GM23338 (cell line): Measurements from ENCODE around the gene MYH6. TPM values are rescaled to one million over a fixed set of nuclear protein-coding genes. Genes with fewer than 3 reads are reported as not detected.

Experiments
- ATAC-seq: fragments of 200-7000 bp; cut with Tn5 transposase; 3 replicates; pipeline ENCODE4 v1.9.1; 2020
- DNase-seq: peaks from one replicate; pipeline ENCODE4 v3.0.0-alpha.2; 2015; ENCODE audit warnings: low spot score
- H2AFZ ChIP-seq: fragments of 200-600 bp; sonication (generic); 2 replicates; pipeline ENCODE4 v1.8.0; 2016; ENCODE audit warnings: antibody characterized with exemption, mild to moderate bottlenecking, moderate library complexity
- H3F3A ChIP-seq: fragments of 200-600 bp; sonication (generic); replicated peaks from 2 replicates; pipeline ENCODE4 v1.8.0; 2017; ENCODE audit warnings: antibody characterized with exemption, mixed run types, low read depth
- H3K27ac ChIP-seq: fragments of 200-600 bp; sonication (generic); 2 replicates; pipeline ENCODE4 v1.6.1; 2016; ENCODE audit warnings: low read depth
- H3K27me3 ChIP-seq: fragments of 200-600 bp; sonication (generic); 2 replicates; pipeline ENCODE4 v1.8.0; 2016; ENCODE audit warnings: mild to moderate bottlenecking, mixed run types, moderate library complexity; ENCODE audit not compliant: insufficient read depth
- H3K36me3 ChIP-seq: fragments of 200-600 bp; sonication (generic); 2 replicates; pipeline ENCODE4 v1.8.0; 2016; ENCODE audit warnings: mild to moderate bottlenecking; ENCODE audit not compliant: insufficient read depth
- H3K4me1 ChIP-seq: fragments of 200-600 bp; sonication (generic); 2 replicates; pipeline ENCODE4 v1.8.0; 2016; ENCODE audit warnings: mild to moderate bottlenecking, moderate library complexity; ENCODE audit not compliant: insufficient read depth
- H3K4me2 ChIP-seq: fragments of 200-600 bp; sonication (generic); 2 replicates; pipeline ENCODE4 v1.7.1; 2017; ENCODE audit warnings: mixed run types
- H3K4me3 ChIP-seq: fragments of 200-600 bp; sonication (generic); 2 replicates; pipeline ENCODE4 v1.6.1; 2016; ENCODE audit warnings: mixed run types
- H3K79me2 ChIP-seq: fragments of 200-600 bp; sonication (generic); replicated peaks from 2 replicates; pipeline ENCODE4 v1.8.0; 2017; ENCODE audit warnings: mild to moderate bottlenecking; ENCODE audit not compliant: insufficient read depth
- H3K9me2 ChIP-seq: fragments of 200-600 bp; sonication (generic); 2 replicates; pipeline ENCODE4 v1.8.0; 2017; ENCODE audit not compliant: insufficient read depth
- H4K20me1 ChIP-seq: fragments of 200-600 bp; sonication (generic); replicated peaks from 2 replicates; pipeline ENCODE4 v1.8.0; 2017; ENCODE audit warnings: mild to moderate bottlenecking; ENCODE audit not compliant: insufficient read depth
- H3K27ac Mint-ChIP-seq: 2 replicates; pipeline ENCODE4 v1.8.0; 2020; ENCODE audit warnings: inconsistent platforms, mild to moderate bottlenecking, moderate library complexity, mixed read lengths
- H3K27me3 Mint-ChIP-seq: 3 replicates; pipeline ENCODE4 v1.8.0; 2022; ENCODE audit warnings: low read depth, mild to moderate bottlenecking, moderate library complexity, mixed read lengths, inconsistent platforms; ENCODE audit not compliant: insufficient read depth, poor library complexity
- H3K36me3 Mint-ChIP-seq: 3 replicates; pipeline ENCODE4 v1.8.0; 2021; ENCODE audit warnings: low read depth, mild to moderate bottlenecking, inconsistent platforms, moderate library complexity, mixed read lengths
- H3K4me1 Mint-ChIP-seq: 3 replicates; pipeline ENCODE4 v1.8.0; 2020; ENCODE audit warnings: mild to moderate bottlenecking, inconsistent platforms, mixed read lengths
- H3K4me3 Mint-ChIP-seq: 3 replicates; pipeline ENCODE4 v1.8.0; 2021; ENCODE audit warnings: moderate library complexity, mild to moderate bottlenecking, inconsistent platforms, mixed read lengths
- H3K9me3 Mint-ChIP-seq: 3 replicates; pipeline ENCODE4 v1.8.0; 2020; ENCODE audit warnings: moderate library complexity, mild to moderate bottlenecking, inconsistent platforms, mixed read lengths
- CREB1 ChIP-seq: fragments of 250-450 bp; sonication (Bioruptor Pico); IDR thresholded peaks from 2 replicates; pipeline ENCODE4 v1.5.0; 2020; ENCODE audit warnings: low read depth, mild to moderate bottlenecking, moderate library complexity
- CTCF ChIP-seq, 2 experiments: fragments of 200-600 bp in 1 of 2; sonication (generic) in 1 of 2; conservative IDR thresholded peaks; 2 replicates each; pipeline versions ENCODE4 v1.5.1 to v1.6.1; 2016 to 2017; ENCODE audit warnings: antibody characterized with exemption in 2 of 2, low read depth in 2 of 2, mild to moderate bottlenecking in 2 of 2, moderate library complexity in 1 of 2
- EZH2phosphoT487 ChIP-seq: fragments of 200-600 bp; sonication (generic); IDR thresholded peaks from one replicate; pipeline ENCODE4 v1.8.1; 2018; ENCODE audit warnings: antibody characterized with exemption; ENCODE audit not compliant: unreplicated experiment
- JUNB ChIP-seq: IDR thresholded peaks from one replicate; pipeline ENCODE4 v1.6.1; 2016; ENCODE audit warnings: antibody characterized with exemption; ENCODE audit not compliant: unreplicated experiment
- POLR2AphosphoS5 ChIP-seq: IDR thresholded peaks from 2 replicates; pipeline ENCODE4 v1.6.1; 2016; ENCODE audit warnings: antibody characterized with exemption, low read depth
- ZNF114 ChIP-seq: fragments of 250-450 bp; sonication (Bioruptor Pico); IDR thresholded peaks from 2 replicates; pipeline ENCODE4 v1.5.0; 2020; ENCODE audit warnings: mild to moderate bottlenecking, moderate library complexity
- ZNF331 ChIP-seq: fragments of 250-450 bp; sonication (Bioruptor Pico); IDR thresholded peaks from 2 replicates; pipeline ENCODE4 v1.5.0; 2020; ENCODE audit warnings: low read depth, mild to moderate bottlenecking, moderate library complexity
- ZNF462 ChIP-seq: fragments of 250-450 bp; sonication (Bioruptor Pico); IDR thresholded peaks from 2 replicates; pipeline ENCODE4 v1.5.0; 2020; ENCODE audit warnings: mild to moderate bottlenecking, moderate library complexity
- polyA plus RNA-seq: library from polyadenylated mRNA; unstranded; fragments of >200 nt; fragmentation: Nextera tagmentation; extraction: Ambion mirVana; gene quantifications from 2 replicates; pipeline ENCODE4 v1.2.1, GENCODE V29; 2016
- total RNA-seq: library from RNA; depleted of rRNA; stranded (reverse); fragments of >200 nt; shearing (Covaris generic); gene quantifications from 2 replicates; pipeline ENCODE4 v1.2.3, GENCODE V29; 2014
- TF ChIP-seq, protein P1 (sequence below): IDR thresholded peaks from one replicate; pipeline ENCODE4 v1.6.1; 2018; ENCODE audit warnings: antibody characterized with exemption; ENCODE audit not compliant: unreplicated experiment
- TF ChIP-seq, protein P2 (sequence below): IDR thresholded peaks from 2 replicates; pipeline ENCODE4 v1.6.1; 2016; ENCODE audit warnings: antibody characterized with exemption

The MYH6 gene
- total and polyA plus RNA-seq, 2 experiments from 2014 or later = 0.03 to 0.10 TPM

- no peak for TF ChIP-seq ZNF462 (CRISPR knock-in tag)
- TF ChIP-seq, protein P1, sequence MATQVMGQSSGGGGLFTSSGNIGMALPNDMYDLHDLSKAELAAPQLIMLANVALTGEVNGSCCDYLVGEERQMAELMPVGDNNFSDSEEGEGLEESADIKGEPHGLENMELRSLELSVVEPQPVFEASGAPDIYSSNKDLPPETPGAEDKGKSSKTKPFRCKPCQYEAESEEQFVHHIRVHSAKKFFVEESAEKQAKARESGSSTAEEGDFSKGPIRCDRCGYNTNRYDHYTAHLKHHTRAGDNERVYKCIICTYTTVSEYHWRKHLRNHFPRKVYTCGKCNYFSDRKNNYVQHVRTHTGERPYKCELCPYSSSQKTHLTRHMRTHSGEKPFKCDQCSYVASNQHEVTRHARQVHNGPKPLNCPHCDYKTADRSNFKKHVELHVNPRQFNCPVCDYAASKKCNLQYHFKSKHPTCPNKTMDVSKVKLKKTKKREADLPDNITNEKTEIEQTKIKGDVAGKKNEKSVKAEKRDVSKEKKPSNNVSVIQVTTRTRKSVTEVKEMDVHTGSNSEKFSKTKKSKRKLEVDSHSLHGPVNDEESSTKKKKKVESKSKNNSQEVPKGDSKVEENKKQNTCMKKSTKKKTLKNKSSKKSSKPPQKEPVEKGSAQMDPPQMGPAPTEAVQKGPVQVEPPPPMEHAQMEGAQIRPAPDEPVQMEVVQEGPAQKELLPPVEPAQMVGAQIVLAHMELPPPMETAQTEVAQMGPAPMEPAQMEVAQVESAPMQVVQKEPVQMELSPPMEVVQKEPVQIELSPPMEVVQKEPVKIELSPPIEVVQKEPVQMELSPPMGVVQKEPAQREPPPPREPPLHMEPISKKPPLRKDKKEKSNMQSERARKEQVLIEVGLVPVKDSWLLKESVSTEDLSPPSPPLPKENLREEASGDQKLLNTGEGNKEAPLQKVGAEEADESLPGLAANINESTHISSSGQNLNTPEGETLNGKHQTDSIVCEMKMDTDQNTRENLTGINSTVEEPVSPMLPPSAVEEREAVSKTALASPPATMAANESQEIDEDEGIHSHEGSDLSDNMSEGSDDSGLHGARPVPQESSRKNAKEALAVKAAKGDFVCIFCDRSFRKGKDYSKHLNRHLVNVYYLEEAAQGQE = no peak
- TF ChIP-seq POLR2AphosphoS5 = no peak
Observed at GRCh38 chr14:23414906-23415820, 7.1 kb upstream of the MYH6 start (continued).

GRCh38 chr14:23414254-23414653 lies 6.2 kb upstream of the MYH6 start:
- no peaks in the 10 kb centered on the region for H3K4me1 ChIP-seq
- H3F3A ChIP-seq = no peaks in the 10 kb centered on the region
- H3K27ac ChIP-seq = no peak overlapping the region
- H2AFZ ChIP-seq = no peak overlapping the region
- H3K4me3 Mint-ChIP-seq = no peak overlapping the region
- H3K27me3 Mint-ChIP-seq = peaks cover 28% of the 10 kb centered on the region
- H3K27ac Mint-ChIP-seq = no peak overlapping the region
- H3K4me2 ChIP-seq = no peak overlapping the region
- no peaks in the 10 kb centered on the region for H4K20me1 ChIP-seq
- H3K36me3 ChIP-seq = no peaks in the 10 kb centered on the region
- H3K9me3 Mint-ChIP-seq = no peaks in the 10 kb centered on the region; the same call in 2 of the 3 replicates
- peaks cover 5% of the 10 kb centered on the region; the same call in 1 of the 3 replicates for H3K4me1 Mint-ChIP-seq
- no peak for ATAC-seq
- no peaks in the 10 kb centered on the region; the same call in 2 of the 3 replicates for H3K36me3 Mint-ChIP-seq
- DNase-seq = no peak
- no peak overlapping the region for H3K4me3 ChIP-seq
- no peaks in the 10 kb centered on the region for H3K27me3 ChIP-seq
- H3K9me2 ChIP-seq = peaks cover 3% of the 10 kb centered on the region; the same call in 1 of the 2 replicates
- H3K79me2 ChIP-seq = no peaks in the 10 kb centered on the region
- TF ChIP-seq ZNF331 (no peak), CREB1 (CRISPR knock-in tag) (no peak), JUNB (no peak), ZNF114 (CRISPR knock-in tag) (no peak), EZH2phosphoT487 (no peak), CTCF (conservative IDR thresholded peaks at IDR 0.05; ENCODE audit: low read depth in 2 of 2) (no peak)
- TF ChIP-seq, protein P2, sequence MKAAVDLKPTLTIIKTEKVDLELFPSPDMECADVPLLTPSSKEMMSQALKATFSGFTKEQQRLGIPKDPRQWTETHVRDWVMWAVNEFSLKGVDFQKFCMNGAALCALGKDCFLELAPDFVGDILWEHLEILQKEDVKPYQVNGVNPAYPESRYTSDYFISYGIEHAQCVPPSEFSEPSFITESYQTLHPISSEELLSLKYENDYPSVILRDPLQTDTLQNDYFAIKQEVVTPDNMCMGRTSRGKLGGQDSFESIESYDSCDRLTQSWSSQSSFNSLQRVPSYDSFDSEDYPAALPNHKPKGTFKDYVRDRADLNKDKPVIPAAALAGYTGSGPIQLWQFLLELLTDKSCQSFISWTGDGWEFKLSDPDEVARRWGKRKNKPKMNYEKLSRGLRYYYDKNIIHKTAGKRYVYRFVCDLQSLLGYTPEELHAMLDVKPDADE = no peak
